ENCODE results near the gene RAB11FIP5. TPM values are rescaled to one million over a fixed set of nuclear protein-coding genes. Genes with fewer than 3 reads are reported as not detected.

RAB11FIP5 gene
- polyA plus RNA-seq, 4 donors: 5.1 to 37.3 (median 8.3) TPM

GRCh38 chr2:73076701-73077423 is 35.9 kb downstream of the RAB11FIP5 start:
- H3K4me3 ChIP-seq (ENCODE audit: low read depth in 1 of 3, low read length in 3 of 3): no peak overlapping the region
- H3K36me3 ChIP-seq (ENCODE audit: control insufficient read depth in 3 of 3, insufficient read depth in 2 of 3, low read depth in 1 of 3, low read length in 3 of 3): peaks cover 0 to 76% (median 0%) of the 10 kb centered on the region in 3 donors
- H3K27me3 ChIP-seq (ENCODE audit: control insufficient read depth in 3 of 3, insufficient read depth in 3 of 3, low read length in 3 of 3): no peaks in the 10 kb centered on the region
- 86 to 90% (median 89%) methylated on average over 8 of the region's 8 CpGs for WGBS, 3 donors
- H3K9me3 ChIP-seq (ENCODE audit: control insufficient read depth in 2 of 2, insufficient read depth in 1 of 2, low read depth in 1 of 2, low read length in 1 of 2): no peaks in the 10 kb centered on the region
- no peaks in the 10 kb centered on the region for H3K4me1 ChIP-seq (ENCODE audit: control insufficient read depth in 3 of 3, insufficient read depth in 2 of 3, low read depth in 1 of 3, low read length in 2 of 3)
- DNase-seq (no peak), FAIRE-seq (no peak)
- H3K27ac ChIP-seq (ENCODE audit: low read depth in 1 of 3, low read length in 2 of 3): no peak overlapping the region

- FAIRE-seq (no peak), DNase-seq (no peak)
- WGBS, 3 donors: 85 to 92% (median 88%) methylated on average over 23 of the region's 23 CpGs
- Histone ChIP-seq H3K4me3 (ENCODE audit: low read depth in 1 of 3, low read length in 3 of 3) (no peak overlapping the region), H3K9me3 (ENCODE audit: control insufficient read depth in 2 of 2, insufficient read depth in 1 of 2, low read depth in 1 of 2, low read length in 1 of 2) (no peaks in the 10 kb centered on the region), H3K27ac (ENCODE audit: low read depth in 1 of 3, low read length in 2 of 3) (no peak overlapping the region), H3K27me3 (ENCODE audit: control insufficient read depth in 3 of 3, insufficient read depth in 3 of 3, low read length in 3 of 3) (no peaks in the 10 kb centered on the region), H3K4me1 (ENCODE audit: control insufficient read depth in 3 of 3, insufficient read depth in 2 of 3, low read depth in 1 of 3, low read length in 2 of 3) (no peaks in the 10 kb centered on the region), H3K36me3 (ENCODE audit: control insufficient read depth in 3 of 3, insufficient read depth in 2 of 3, low read depth in 1 of 3, low read length in 3 of 3) (peaks cover 0 to 67% (median 0%) of the 10 kb centered on the region in 3 donors)
These were observed 37.0 kb downstream of the RAB11FIP5 start for GRCh38 chr2:73075477-73076373.

- FAIRE-seq (no peak), DNase-seq (no peak)
- H3K27me3 ChIP-seq (ENCODE audit: control insufficient read depth in 3 of 3, insufficient read depth in 3 of 3, low read length in 3 of 3): no peaks in the 10 kb centered on the region
- 84 to 86% (median 86%) methylated on average over 13 of the region's 13 CpGs for WGBS, 3 donors
- no peaks in the 10 kb centered on the region for H3K9me3 ChIP-seq (ENCODE audit: control insufficient read depth in 2 of 2, insufficient read depth in 1 of 2, low read depth in 1 of 2, low read length in 1 of 2)
- H3K4me1 ChIP-seq (ENCODE audit: control insufficient read depth in 3 of 3, insufficient read depth in 2 of 3, low read depth in 1 of 3, low read length in 2 of 3): peaks cover 0 to 4% (median 0%) of the 10 kb centered on the region in 3 donors
- H3K36me3 ChIP-seq (ENCODE audit: control insufficient read depth in 3 of 3, insufficient read depth in 2 of 3, low read depth in 1 of 3, low read length in 3 of 3): peaks cover 0 to 53% (median 0%) of the 10 kb centered on the region in 3 donors
- no peak overlapping the region for H3K4me3 ChIP-seq (ENCODE audit: low read depth in 1 of 3, low read length in 3 of 3)
- H3K27ac ChIP-seq (ENCODE audit: low read depth in 1 of 3, low read length in 2 of 3): no peak overlapping the region
These were observed 38.4 kb downstream of the RAB11FIP5 start for GRCh38 chr2:73074110-73075069.

GRCh38 chr2:73072416-73072815 is 40.3 kb downstream of the RAB11FIP5 start:
- Histone ChIP-seq H3K27me3 (ENCODE audit: control insufficient read depth in 3 of 3, insufficient read depth in 3 of 3, low read length in 3 of 3) (no peaks in the 10 kb centered on the region), H3K27ac (ENCODE audit: low read depth in 1 of 3, low read length in 2 of 3) (no peak overlapping the region), H3K9me3 (ENCODE audit: control insufficient read depth in 2 of 2, insufficient read depth in 1 of 2, low read depth in 1 of 2, low read length in 1 of 2) (no peaks in the 10 kb centered on the region), H3K36me3 (ENCODE audit: control insufficient read depth in 3 of 3, insufficient read depth in 2 of 3, low read depth in 1 of 3, low read length in 3 of 3) (peaks cover 0 to 41% (median 0%) of the 10 kb centered on the region in 3 donors), H3K4me1 (ENCODE audit: control insufficient read depth in 3 of 3, insufficient read depth in 2 of 3, low read depth in 1 of 3, low read length in 2 of 3) (peaks cover 0 to 7% (median 0%) of the 10 kb centered on the region in 3 donors), H3K4me3 (ENCODE audit: low read depth in 1 of 3, low read length in 3 of 3) (peak overlapping the region in 2 of 3 donors; percentile 97 to 98)
- DNase-seq (peak in 1 of 2 donors; percentile 4), FAIRE-seq (no peak)
- 90 to 96% (median 95%) methylated on average over 1 of the region's 1 CpG for WGBS, 3 donors

- Histone ChIP-seq H3K4me1 (ENCODE audit: control insufficient read depth in 3 of 3, insufficient read depth in 2 of 3, low read depth in 1 of 3, low read length in 2 of 3) (peaks cover 0 to 7% (median 0%) of the 10 kb centered on the region in 3 donors), H3K27ac (ENCODE audit: low read depth in 1 of 3, low read length in 2 of 3) (peak overlapping the region; percentile 35 to 99 (median 98)), H3K4me3 (ENCODE audit: low read depth in 1 of 3, low read length in 3 of 3) (peak overlapping the region; percentile 93 to 98 (median 97)), H3K27me3 (ENCODE audit: control insufficient read depth in 3 of 3, insufficient read depth in 3 of 3, low read length in 3 of 3) (no peaks in the 10 kb centered on the region), H3K36me3 (ENCODE audit: control insufficient read depth in 3 of 3, insufficient read depth in 2 of 3, low read depth in 1 of 3, low read length in 3 of 3) (peaks cover 0 to 39% (median 0%) of the 10 kb centered on the region in 3 donors), H3K9me3 (ENCODE audit: control insufficient read depth in 2 of 2, insufficient read depth in 1 of 2, low read depth in 1 of 2, low read length in 1 of 2) (no peaks in the 10 kb centered on the region)
- 9 to 14% (median 9%) methylated on average over 11 of the region's 11 CpGs for WGBS, 3 donors
- FAIRE-seq (no peak), DNase-seq (peak in 1 of 2 donors; percentile 42)
These were observed 40.7 kb downstream of the RAB11FIP5 start for GRCh38 chr2:73072129-73072395.

- Histone ChIP-seq H3K4me1 (ENCODE audit: control insufficient read depth in 3 of 3, insufficient read depth in 2 of 3, low read depth in 1 of 3, low read length in 2 of 3) (peaks cover 0 to 7% (median 0%) of the 10 kb centered on the region in 3 donors), H3K36me3 (ENCODE audit: control insufficient read depth in 3 of 3, insufficient read depth in 2 of 3, low read depth in 1 of 3, low read length in 3 of 3) (peaks cover 0 to 35% (median 0%) of the 10 kb centered on the region in 3 donors), H3K27ac (ENCODE audit: low read depth in 1 of 3, low read length in 2 of 3) (peak within 1 kb of the TSS; percentile 84 to 99 (median 98)), H3K4me3 (ENCODE audit: low read depth in 1 of 3, low read length in 3 of 3) (peak within 1 kb of the TSS; percentile 93 to 98 (median 97)), H3K9me3 (ENCODE audit: control insufficient read depth in 2 of 2, insufficient read depth in 1 of 2, low read depth in 1 of 2, low read length in 1 of 2) (no peaks in the 10 kb centered on the region), H3K27me3 (ENCODE audit: control insufficient read depth in 3 of 3, insufficient read depth in 3 of 3, low read length in 3 of 3) (no peaks in the 10 kb centered on the region)
- 1% methylated on average over 54 to 67 of the region's 67 CpGs for WGBS, 3 donors
- DNase-seq (peak; percentile 98), FAIRE-seq (no peak)
These were observed 41.2 kb downstream of the RAB11FIP5 start, which contains the start of gene SFXN5 for GRCh38 chr2:73071360-73072128. Gene SFXN5, minus strand, starts transcription at chr2:73071712. Its CDS starts 7 bp downstream, at chr2:73071705.

GRCh38 chr2:73070643-73071359 is 41.9 kb downstream of the RAB11FIP5 start:
- DNase-seq: no peak
- Histone ChIP-seq H3K27me3 (ENCODE audit: control insufficient read depth in 3 of 3, insufficient read depth in 3 of 3, low read length in 3 of 3) (no peaks in the 10 kb centered on the region), H3K27ac (ENCODE audit: low read depth in 1 of 3, low read length in 2 of 3) (peak overlapping the region; percentile 84 to 99 (median 98)), H3K4me3 (ENCODE audit: low read depth in 1 of 3, low read length in 3 of 3) (peak overlapping the region; percentile 72 to 98 (median 97)), H3K36me3 (ENCODE audit: control insufficient read depth in 3 of 3, insufficient read depth in 2 of 3, low read depth in 1 of 3, low read length in 3 of 3) (peaks cover 0 to 28% (median 0%) of the 10 kb centered on the region in 3 donors), H3K4me1 (ENCODE audit: control insufficient read depth in 3 of 3, insufficient read depth in 2 of 3, low read depth in 1 of 3, low read length in 2 of 3) (peaks cover 0 to 7% (median 0%) of the 10 kb centered on the region in 3 donors), H3K9me3 (ENCODE audit: control insufficient read depth in 2 of 2, insufficient read depth in 1 of 2, low read depth in 1 of 2, low read length in 1 of 2) (no peaks in the 10 kb centered on the region)
- FAIRE-seq: no peak
- 0 to 1% (median 0%) methylated on average over 70 to 83 of the region's 83 CpGs for WGBS, 3 donors
